AG10803 (cell line): ENCODE results near the gene SRF.

Source experiments
- DNase-seq: peaks from one replicate; pipeline ENCODE4 v3.0.0; 2010; ENCODE audit warnings: low read depth
- H3K4me3 ChIP-seq: 2 replicates; pipeline ENCODE4 v1.5.1; 2011; ENCODE audit warnings: mild to moderate bottlenecking, low read length, control low read depth
- TF ChIP-seq, protein P1 (sequence below): conservative IDR thresholded peaks from 2 replicates; pipeline ENCODE4 v1.5.1; 2011; ENCODE audit warnings: mild to moderate bottlenecking, low read length, control low read depth, inconsistent platforms

Gene SRF

DNA sequence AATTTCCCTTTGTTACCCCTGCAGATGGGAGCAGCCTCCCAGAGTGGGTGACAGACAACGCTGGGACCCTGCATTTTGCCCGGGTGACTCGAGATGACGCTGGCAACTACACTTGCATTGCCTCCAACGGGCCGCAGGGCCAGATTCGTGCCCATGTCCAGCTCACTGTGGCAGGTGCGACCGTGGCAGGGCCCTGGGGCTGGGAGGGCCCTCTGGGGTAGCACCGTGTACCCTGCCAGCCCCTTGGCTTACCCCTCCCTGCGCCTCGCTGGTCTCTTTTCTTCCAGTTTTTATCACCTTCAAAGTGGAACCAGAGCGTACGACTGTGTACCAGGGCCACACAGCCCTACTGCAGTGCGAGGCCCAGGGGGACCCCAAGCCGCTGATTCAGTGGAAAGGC is 29.4 kb upstream of the SRF start:
- TF ChIP-seq, protein P1, sequence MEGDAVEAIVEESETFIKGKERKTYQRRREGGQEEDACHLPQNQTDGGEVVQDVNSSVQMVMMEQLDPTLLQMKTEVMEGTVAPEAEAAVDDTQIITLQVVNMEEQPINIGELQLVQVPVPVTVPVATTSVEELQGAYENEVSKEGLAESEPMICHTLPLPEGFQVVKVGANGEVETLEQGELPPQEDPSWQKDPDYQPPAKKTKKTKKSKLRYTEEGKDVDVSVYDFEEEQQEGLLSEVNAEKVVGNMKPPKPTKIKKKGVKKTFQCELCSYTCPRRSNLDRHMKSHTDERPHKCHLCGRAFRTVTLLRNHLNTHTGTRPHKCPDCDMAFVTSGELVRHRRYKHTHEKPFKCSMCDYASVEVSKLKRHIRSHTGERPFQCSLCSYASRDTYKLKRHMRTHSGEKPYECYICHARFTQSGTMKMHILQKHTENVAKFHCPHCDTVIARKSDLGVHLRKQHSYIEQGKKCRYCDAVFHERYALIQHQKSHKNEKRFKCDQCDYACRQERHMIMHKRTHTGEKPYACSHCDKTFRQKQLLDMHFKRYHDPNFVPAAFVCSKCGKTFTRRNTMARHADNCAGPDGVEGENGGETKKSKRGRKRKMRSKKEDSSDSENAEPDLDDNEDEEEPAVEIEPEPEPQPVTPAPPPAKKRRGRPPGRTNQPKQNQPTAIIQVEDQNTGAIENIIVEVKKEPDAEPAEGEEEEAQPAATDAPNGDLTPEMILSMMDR = no peak
- no peak overlapping the region for H3K4me3 ChIP-seq
- no peak for DNase-seq

DNA sequence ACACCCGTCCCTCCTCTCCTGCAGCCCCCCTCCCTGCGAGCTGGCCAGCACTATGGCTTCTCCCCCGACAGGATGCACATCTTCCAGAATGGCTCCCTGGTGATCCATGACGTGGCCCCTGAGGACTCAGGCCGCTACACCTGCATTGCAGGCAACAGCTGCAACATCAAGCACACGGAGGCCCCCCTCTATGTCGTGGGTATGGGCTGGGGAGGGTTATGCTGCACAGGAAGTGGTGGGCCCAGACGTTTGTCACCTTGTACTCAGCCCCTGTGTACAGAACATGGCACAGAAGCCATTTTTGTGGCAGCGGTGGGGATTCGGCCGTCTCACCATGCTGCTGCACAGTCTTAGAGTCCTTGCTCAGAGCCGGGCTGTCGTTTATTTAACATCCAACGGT is 29.0 kb upstream of the SRF start:
- DNase-seq = no peak

DNA sequence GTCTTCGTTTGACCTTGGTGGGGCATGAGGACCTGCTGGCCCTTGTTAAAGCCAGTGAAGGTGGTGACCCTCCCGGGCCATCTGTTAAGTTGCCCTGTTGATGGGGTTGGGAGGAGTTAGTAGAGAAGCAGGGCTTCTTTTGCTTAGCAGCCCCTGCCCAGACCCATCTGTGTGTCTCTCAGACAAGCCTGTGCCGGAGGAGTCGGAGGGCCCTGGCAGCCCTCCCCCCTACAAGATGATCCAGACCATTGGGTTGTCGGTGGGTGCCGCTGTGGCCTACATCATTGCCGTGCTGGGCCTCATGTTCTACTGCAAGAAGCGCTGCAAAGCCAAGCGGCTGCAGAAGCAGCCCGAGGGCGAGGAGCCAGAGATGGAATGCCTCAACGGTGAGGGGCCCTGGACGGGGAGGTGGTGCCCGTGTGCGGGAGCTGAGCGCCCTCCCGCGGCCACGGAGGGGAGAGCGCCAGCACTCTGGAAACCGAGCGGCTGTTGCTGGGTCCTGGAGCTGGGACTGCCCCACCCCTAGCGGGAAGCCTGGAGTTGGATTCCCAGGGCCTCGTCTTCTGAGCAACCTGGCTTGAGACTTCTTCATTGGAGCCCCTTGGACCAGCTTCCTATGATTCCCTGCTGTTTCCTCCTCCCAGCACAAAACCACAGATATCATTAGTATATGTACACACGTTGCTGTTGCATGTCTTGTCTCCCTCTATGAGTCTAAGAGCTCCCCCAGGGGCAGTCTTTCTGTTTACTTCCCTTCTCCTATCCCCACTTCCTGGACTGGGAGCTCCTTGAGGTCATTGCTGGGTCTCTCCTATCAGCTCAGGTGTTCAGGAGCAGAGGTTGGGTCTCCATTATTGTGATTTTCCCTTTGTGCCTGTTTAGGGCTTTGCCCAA is 27.6 kb upstream of the SRF start:
- TF ChIP-seq, protein P1 = peak; percentile 85
- no peak overlapping the region for H3K4me3 ChIP-seq
- peak; percentile 89 for DNase-seq

More for the DNA sequence above, 29.0 kb upstream of the SRF start:
- TF ChIP-seq, protein P1 = no peak
- H3K4me3 ChIP-seq = no peak overlapping the region

DNA sequence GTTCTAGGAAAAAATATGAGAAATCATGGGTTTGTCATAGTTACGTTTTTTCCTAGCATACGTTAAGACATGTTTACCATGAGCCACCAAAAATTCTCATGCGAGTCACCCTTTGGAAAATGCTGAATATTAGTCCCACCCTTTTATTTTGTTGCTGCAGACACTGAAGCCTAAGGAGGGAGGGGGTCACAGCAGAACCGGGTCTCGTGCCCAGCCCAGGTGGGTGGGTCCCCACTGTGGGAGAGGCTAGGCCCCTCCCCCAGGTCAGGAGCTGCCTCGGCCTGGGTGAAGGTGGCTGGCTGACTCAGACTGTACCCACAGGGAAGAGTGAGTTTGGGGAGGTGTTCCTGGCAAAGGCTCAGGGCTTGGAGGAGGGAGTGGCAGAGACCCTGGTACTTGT is 26.2 kb upstream of the SRF start:
- TF ChIP-seq, protein P1 = no peak
- no peak overlapping the region for H3K4me3 ChIP-seq
- DNase-seq = no peak

DNA sequence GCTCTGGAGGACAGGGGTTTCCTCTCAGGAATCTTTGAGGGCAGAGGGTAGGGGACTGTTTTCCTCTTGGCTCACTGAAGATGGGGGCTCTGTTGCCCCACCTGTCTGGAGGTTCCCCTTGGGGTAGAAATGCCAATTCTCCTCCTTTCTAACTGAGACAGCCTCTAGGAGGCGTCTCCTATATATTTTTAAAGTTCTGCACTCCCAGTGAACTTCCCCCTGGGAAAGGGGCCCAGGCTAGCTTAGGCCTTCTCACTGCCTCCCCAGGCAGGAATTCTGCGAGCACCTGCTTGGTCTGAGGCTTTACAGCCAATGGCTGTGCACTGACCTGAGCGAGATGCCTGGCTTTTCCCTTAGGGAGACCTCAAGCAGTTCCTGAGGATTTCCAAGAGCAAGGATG is 24.8 kb upstream of the SRF start:
- H3K4me3 ChIP-seq = no peak overlapping the region
- TF ChIP-seq, protein P1 = no peak
- no peak for DNase-seq

DNA sequence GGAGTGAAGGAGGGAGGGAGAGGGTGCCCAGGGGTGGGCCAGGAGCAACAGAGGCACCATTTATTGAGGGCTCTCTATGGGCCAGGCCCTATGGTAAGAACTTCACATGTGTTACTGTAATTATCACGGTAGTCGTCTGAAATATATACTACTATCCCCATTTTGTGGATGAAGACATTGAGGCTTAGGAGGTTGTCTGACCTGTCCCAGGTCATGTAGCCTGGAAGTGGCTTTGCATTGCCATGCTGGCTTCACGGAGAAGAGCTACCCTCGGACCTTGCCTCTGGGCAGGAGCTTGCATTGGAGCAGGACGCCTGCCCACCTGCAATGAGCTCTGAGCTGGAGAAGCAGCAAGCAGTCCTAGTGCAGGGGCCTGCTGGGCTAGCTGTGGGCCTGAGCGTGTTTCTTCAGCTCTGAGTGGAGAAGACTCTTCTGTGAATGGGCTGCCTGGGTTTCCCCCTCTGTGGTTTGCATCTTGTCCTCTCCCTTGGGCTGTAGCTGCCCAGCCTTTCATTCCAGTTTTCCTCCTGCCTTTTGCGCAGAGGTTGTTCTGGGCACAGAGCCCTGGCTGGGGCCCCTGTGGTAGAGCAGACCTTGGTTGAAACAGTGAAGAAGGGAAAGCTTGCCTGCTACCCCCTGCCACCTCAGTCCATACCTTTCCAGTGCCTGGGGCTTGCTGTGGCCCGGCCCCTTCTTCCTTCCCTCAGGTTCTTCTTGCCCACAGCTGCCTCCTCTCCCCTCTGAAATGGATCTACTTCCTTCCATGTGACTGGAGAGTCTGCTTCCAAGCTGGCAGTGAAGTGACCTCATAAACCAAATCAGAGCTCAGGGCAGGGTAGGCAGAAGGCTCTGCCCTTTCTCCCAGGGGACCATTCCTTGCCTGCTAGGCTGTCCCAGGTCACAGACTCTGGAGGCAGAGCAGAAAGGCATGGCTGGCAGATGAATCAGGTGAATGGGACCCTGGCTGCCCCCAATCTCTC is 24.1 kb upstream of the SRF start:
- DNase-seq = no peak
- TF ChIP-seq, protein P1 = no peak
- no peak overlapping the region for H3K4me3 ChIP-seq
